Measurements from ENCODE around the gene TMCC1.

The TMCC1 gene

DNA sequence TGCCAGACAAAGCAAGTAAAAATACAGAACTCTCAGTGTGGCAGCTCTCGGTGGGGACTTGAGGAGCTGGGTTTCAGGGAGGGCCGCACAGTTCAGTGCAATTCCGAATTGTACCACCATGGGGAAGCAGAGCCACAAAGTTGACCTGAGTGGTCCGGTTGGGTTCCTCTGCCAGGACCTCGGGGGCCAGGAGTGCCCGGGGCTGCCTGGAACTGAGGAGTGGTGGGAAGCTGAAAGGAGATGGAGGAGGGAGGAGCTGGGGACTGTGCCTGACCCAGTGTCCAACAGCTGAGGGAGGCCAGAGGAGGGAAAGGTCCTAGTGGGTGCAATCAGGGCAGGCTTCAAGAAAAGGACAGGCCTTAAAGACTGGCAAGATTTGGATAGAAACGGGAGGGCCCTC, 48.8 kb upstream of the TMCC1 start:
- TF ChIP-seq ISL1 (CRISPR knock-in tag; IDR thresholded peaks at IDR 0.05) (no peak), OSR1 (CRISPR knock-in tag; IDR thresholded peaks at IDR 0.05) (no peak), ZFP3 (CRISPR knock-in tag; IDR thresholded peaks at IDR 0.05) (no peak), ZNF8 (CRISPR knock-in tag; IDR thresholded peaks at IDR 0.05) (no peak), ESRRG (CRISPR knock-in tag; IDR thresholded peaks at IDR 0.05) (no peak), PPARA (CRISPR knock-in tag; IDR thresholded peaks at IDR 0.05; ENCODE audit: borderline replicate concordance) (no peak), ZC3H10 (CRISPR knock-in tag; IDR thresholded peaks at IDR 0.05) (no peak), ZNF70 (CRISPR knock-in tag; IDR thresholded peaks at IDR 0.05) (no peak), TCF4 (CRISPR knock-in tag; IDR thresholded peaks at IDR 0.05; ENCODE audit: borderline replicate concordance) (no peak), ZNF565 (CRISPR knock-in tag; conservative IDR thresholded peaks at IDR 0.05; ENCODE audit: low read depth) (no peak), RARB (CRISPR knock-in tag; IDR thresholded peaks at IDR 0.05) (no peak)
- TF ChIP-seq, protein P1, sequence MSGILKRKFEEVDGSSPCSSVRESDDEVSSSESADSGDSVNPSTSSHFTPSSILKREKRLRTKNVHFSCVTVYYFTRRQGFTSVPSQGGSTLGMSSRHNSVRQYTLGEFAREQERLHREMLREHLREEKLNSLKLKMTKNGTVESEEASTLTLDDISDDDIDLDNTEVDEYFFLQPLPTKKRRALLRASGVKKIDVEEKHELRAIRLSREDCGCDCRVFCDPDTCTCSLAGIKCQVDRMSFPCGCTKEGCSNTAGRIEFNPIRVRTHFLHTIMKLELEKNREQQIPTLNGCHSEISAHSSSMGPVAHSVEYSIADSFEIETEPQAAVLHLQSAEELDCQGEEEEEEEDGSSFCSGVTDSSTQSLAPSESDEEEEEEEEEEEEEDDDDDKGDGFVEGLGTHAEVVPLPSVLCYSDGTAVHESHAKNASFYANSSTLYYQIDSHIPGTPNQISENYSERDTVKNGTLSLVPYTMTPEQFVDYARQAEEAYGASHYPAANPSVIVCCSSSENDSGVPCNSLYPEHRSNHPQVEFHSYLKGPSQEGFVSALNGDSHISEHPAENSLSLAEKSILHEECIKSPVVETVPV (CRISPR knock-in tag; IDR thresholded peaks at IDR 0.05): no peak
- TF ChIP-seq, protein P2, sequence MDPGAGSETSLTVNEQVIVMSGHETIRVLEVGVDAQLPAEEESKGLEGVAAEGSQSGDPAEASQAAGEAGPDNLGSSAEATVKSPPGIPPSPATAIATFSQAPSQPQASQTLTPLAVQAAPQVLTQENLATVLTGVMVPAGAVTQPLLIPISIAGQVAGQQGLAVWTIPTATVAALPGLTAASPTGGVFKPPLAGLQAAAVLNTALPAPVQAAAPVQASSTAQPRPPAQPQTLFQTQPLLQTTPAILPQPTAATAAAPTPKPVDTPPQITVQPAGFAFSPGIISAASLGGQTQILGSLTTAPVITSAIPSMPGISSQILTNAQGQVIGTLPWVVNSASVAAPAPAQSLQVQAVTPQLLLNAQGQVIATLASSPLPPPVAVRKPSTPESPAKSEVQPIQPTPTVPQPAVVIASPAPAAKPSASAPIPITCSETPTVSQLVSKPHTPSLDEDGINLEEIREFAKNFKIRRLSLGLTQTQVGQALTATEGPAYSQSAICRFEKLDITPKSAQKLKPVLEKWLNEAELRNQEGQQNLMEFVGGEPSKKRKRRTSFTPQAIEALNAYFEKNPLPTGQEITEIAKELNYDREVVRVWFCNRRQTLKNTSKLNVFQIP (CRISPR knock-in tag; IDR thresholded peaks at IDR 0.05; ENCODE audit: borderline replicate concordance, low read depth): no peak
- TF ChIP-seq, protein P3, sequence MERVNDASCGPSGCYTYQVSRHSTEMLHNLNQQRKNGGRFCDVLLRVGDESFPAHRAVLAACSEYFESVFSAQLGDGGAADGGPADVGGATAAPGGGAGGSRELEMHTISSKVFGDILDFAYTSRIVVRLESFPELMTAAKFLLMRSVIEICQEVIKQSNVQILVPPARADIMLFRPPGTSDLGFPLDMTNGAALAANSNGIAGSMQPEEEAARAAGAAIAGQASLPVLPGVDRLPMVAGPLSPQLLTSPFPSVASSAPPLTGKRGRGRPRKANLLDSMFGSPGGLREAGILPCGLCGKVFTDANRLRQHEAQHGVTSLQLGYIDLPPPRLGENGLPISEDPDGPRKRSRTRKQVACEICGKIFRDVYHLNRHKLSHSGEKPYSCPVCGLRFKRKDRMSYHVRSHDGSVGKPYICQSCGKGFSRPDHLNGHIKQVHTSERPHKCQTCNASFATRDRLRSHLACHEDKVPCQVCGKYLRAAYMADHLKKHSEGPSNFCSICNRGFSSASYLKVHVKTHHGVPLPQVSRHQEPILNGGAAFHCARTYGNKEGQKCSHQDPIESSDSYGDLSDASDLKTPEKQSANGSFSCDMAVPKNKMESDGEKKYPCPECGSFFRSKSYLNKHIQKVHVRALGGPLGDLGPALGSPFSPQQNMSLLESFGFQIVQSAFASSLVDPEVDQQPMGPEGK (CRISPR knock-in tag; IDR thresholded peaks at IDR 0.05; ENCODE audit: borderline replicate concordance): no peak
- TF ChIP-seq, protein P4, sequence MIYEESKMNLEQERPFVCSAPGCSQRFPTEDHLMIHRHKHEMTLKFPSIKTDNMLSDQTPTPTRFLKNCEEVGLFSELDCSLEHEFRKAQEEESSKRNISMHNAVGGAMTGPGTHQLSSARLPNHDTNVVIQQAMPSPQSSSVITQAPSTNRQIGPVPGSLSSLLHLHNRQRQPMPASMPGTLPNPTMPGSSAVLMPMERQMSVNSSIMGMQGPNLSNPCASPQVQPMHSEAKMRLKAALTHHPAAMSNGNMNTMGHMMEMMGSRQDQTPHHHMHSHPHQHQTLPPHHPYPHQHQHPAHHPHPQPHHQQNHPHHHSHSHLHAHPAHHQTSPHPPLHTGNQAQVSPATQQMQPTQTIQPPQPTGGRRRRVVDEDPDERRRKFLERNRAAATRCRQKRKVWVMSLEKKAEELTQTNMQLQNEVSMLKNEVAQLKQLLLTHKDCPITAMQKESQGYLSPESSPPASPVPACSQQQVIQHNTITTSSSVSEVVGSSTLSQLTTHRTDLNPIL (CRISPR knock-in tag; IDR thresholded peaks at IDR 0.05; ENCODE audit: low read depth): no peak

DNA sequence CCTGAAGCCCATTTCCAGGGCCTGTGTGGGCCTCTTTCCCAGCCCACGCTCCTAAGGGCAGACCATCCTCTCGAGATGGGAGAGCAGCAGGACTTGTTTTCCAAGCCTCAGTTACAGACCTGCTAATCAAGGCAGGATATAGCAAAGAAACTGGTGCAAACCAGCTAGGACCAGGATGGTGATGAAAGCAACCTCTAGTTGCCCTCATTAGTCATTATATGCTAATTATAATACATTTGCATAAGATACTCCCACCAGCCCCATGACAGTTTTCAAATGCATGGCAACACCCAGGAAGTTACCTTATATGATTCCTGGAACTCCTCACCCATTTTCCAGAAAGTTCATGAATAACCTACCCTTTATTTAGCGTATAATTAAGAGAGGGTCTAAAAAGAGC, 46.6 kb upstream of the TMCC1 start:
- ATAC-seq: no peak
- TF ChIP-seq ISL1 (CRISPR knock-in tag; IDR thresholded peaks at IDR 0.05) (no peak), SNAI2 (CRISPR knock-in tag; IDR thresholded peaks at IDR 0.05) (no peak)

More for the DNA sequence above, 48.8 kb upstream of the TMCC1 start:
- peak; percentile 96 for ATAC-seq

DNA sequence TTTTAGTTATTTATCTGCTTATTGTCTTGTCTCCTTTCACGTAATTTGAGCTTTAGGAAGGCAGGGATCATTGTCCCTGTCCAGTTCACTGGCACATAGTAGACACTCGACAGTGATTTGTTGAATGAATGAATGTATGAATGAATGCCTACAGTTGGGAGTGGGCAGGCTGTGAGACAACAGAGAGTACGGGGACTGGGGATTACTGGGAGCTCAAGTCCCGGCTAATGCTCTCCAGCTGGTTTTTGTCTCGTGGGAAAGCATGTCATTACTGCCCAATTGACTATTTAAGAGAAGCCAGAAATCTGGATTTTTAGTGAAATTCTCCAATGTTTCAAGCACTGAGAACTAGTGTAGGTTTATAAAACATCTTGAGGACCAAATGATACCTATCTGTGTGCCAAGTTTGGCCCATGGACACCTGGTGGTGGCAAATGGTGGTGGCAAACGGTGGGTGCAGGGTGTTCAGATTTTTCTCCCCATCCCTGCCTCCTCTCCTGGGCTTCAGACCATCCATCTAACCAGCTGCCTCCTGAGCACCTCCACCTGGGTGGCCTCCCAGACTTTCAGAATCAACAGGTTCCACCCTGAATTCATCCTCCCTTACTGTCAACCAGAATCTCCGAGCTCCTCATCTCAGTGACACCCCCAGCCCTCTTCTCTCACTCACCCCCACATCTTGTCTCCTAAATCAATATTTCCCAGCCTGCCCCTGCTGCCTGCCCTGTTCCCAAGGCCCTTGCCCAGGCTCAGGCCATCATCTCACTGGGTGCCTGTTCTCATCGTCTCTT, 44.8 kb upstream of the TMCC1 start:
- no peak for ATAC-seq
- no peak for TF ChIP-seq TCF4 (CRISPR knock-in tag; IDR thresholded peaks at IDR 0.05; ENCODE audit: borderline replicate concordance)
- no peak for TF ChIP-seq TOX (CRISPR knock-in tag; IDR thresholded peaks at IDR 0.05; ENCODE audit: borderline replicate concordance)
- TF ChIP-seq, protein P2 (CRISPR knock-in tag; IDR thresholded peaks at IDR 0.05; ENCODE audit: borderline replicate concordance, low read depth): no peak
- TF ChIP-seq, protein P4 (CRISPR knock-in tag; IDR thresholded peaks at IDR 0.05; ENCODE audit: low read depth): no peak
- TF ChIP-seq SNAI2 (CRISPR knock-in tag; IDR thresholded peaks at IDR 0.05): no peak
- TF ChIP-seq BACH2 (CRISPR knock-in tag; IDR thresholded peaks at IDR 0.05; ENCODE audit: borderline replicate concordance): no peak
- no peak for TF ChIP-seq ISL1 (CRISPR knock-in tag; IDR thresholded peaks at IDR 0.05)
- TF ChIP-seq ESRRG (CRISPR knock-in tag; IDR thresholded peaks at IDR 0.05): no peak
- TF ChIP-seq ZFP3 (CRISPR knock-in tag; IDR thresholded peaks at IDR 0.05): no peak
- TF ChIP-seq, protein P5, sequence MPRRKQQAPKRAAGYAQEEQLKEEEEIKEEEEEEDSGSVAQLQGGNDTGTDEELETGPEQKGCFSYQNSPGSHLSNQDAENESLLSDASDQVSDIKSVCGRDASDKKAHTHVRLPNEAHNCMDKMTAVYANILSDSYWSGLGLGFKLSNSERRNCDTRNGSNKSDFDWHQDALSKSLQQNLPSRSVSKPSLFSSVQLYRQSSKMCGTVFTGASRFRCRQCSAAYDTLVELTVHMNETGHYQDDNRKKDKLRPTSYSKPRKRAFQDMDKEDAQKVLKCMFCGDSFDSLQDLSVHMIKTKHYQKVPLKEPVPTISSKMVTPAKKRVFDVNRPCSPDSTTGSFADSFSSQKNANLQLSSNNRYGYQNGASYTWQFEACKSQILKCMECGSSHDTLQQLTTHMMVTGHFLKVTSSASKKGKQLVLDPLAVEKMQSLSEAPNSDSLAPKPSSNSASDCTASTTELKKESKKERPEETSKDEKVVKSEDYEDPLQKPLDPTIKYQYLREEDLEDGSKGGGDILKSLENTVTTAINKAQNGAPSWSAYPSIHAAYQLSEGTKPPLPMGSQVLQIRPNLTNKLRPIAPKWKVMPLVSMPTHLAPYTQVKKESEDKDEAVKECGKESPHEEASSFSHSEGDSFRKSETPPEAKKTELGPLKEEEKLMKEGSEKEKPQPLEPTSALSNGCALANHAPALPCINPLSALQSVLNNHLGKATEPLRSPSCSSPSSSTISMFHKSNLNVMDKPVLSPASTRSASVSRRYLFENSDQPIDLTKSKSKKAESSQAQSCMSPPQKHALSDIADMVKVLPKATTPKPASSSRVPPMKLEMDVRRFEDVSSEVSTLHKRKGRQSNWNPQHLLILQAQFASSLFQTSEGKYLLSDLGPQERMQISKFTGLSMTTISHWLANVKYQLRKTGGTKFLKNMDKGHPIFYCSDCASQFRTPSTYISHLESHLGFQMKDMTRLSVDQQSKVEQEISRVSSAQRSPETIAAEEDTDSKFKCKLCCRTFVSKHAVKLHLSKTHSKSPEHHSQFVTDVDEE (CRISPR knock-in tag; IDR thresholded peaks at IDR 0.05): no peak
- no peak for TF ChIP-seq ZNF565 (CRISPR knock-in tag; conservative IDR thresholded peaks at IDR 0.05; ENCODE audit: low read depth)
- TF ChIP-seq RARB (CRISPR knock-in tag; IDR thresholded peaks at IDR 0.05): no peak
- TF ChIP-seq ZC3H10 (CRISPR knock-in tag; IDR thresholded peaks at IDR 0.05): no peak
- TF ChIP-seq GLIS3 (CRISPR knock-in tag; IDR thresholded peaks at IDR 0.05): no peak
- no peak for TF ChIP-seq CSDC2 (CRISPR knock-in tag; IDR thresholded peaks at IDR 0.05)
- TF ChIP-seq, protein P1 (CRISPR knock-in tag; IDR thresholded peaks at IDR 0.05): no peak
